Measurements from ENCODE around the gene DENND1A.
A peak's percentile ranks its signal among the peaks of the same experiment; 100 is the strongest.

The DENND1A gene

GRCh38 chr9:123377211-123377971 is 552.5 kb downstream of the DENND1A start:
- DNase-seq = no peak

GRCh38 chr9:123376218-123377071 is 553.5 kb downstream of the DENND1A start:
- no peak for DNase-seq

GRCh38 chr9:123375469-123376132 is 554.3 kb downstream of the DENND1A start:
- peak in 1 of 2 experiments; percentile 12 for DNase-seq

- DNase-seq = no peak
Observed at GRCh38 chr9:123373946-123374345, 556.0 kb downstream of the DENND1A start.

- DNase-seq = no peak
Observed at GRCh38 chr9:123373447-123373923, 556.4 kb downstream of the DENND1A start.

DNA sequence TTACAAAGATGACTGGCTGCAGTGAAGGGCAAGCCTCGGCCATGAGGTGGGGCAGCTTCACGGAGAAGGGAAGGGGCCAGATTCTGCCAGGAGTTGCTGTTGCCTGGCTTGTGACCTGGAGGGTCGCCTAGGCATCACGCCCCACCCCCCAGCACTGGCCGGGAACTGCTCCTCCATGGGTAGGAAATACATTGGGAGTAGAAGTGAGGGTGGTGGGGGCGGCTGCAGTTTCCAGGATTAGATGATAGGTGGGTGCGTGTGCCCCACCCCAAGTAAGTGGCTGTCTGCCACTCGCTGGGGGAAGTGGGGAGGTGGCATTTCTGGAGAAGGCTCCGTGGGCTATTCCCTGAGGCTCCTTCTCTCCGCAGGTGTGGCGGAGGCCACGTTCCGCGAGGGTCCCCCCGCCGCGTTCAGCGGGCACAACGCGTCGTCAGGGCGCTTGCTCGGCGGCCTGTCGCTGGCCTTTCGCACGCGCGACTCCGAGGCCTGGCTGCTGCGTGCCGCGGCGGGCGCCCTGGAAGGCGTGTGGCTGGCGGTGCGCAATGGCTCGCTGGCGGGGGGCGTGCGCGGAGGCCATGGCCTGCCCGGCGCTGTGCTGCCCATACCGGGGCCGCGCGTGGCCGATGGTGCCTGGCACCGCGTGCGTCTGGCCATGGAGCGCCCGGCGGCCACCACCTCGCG is 557.0 kb downstream of the DENND1A start:
- no peak for DNase-seq

DNA sequence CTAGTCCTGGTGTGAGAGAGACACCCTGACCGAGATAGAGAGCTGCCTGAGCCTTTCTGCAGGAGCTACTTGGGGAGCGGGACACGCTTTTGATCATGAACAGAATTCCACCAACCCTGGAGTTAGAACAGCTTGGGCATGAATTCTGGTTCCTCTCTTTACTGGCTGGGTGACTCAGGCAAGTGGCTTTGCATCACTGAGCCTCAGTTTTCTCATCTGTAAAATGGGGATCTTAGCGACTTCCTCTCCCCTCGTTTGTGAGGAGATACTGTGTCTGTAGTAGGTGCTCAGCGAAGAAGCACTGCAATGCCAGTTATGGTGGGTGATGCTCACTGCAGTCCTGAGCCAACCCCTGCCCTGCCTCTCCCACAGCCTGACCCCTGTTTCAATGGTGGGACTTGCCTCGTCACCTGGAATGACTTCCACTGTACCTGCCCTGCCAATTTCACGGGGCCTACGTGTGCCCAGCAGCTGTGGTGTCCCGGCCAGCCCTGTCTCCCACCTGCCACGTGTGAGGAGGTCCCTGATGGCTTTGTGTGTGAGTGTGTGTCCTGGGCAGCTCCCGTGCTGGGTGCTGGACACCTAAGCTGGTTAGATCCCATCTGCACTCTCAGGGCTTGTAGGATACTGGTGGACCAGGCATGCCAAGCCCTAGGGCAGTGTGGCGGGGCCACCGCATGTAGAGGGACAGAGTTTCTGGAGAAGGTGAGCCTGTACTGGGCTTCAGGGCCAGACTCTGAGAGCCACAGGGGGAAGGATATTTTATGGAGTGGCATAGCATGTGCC is 557.9 kb downstream of the DENND1A start:
- no peak for DNase-seq

DNA sequence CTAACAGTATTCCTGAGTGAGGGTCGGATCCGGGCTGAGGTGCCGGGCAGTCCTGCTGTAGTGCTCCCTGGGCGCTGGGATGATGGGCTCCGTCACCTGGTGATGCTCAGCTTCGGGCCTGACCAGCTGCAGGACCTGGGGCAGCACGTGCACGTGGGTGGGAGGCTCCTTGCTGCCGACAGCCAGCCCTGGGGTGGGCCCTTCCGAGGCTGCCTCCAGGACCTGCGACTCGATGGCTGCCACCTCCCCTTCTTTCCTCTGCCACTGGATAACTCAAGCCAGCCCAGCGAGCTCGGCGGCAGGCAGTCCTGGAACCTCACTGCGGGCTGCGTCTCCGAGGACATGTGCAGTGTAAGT is 558.7 kb downstream of the DENND1A start:
- no peak for DNase-seq

DNA sequence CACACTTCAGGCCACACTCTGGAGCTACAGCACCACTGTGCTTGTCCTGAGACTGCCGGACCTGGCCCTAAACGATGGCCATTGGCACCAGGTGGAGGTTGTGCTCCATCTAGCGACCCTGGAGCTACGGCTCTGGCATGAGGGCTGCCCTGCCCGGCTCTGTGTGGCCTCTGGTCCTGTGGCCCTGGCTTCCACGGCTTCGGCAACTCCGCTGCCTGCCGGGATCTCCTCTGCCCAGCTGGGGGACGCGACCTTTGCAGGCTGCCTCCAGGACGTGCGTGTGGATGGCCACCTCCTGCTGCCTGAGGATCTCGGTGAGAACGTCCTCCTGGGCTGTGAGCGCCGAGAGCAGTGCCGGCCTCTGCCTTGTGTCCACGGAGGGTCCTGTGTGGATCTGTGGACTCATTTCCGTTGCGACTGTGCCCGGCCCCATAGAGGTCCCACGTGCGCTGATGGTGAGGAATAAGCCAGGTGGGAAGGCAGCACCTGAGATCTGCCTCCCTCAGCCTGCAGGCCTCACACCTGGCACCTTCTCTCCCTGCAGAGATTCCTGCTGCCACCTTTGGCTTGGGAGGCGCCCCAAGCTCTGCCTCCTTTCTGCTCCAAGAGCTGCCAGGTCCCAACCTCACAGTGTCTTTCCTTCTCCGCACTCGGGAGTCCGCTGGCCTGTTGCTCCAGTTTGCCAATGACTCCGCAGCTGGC is 559.2 kb downstream of the DENND1A start:
- DNase-seq = no peak

- no peak for DNase-seq
Observed at GRCh38 chr9:123370108-123370507, 559.8 kb downstream of the DENND1A start.

- DNase-seq = no peak
Observed at GRCh38 chr9:123369296-123369695, 560.6 kb downstream of the DENND1A start.

GRCh38 chr9:123368536-123369153 is 561.3 kb downstream of the DENND1A start:
- no peak for DNase-seq

GRCh38 chr9:123368023-123368422 is 561.9 kb downstream of the DENND1A start:
- DNase-seq = no peak

DNA sequence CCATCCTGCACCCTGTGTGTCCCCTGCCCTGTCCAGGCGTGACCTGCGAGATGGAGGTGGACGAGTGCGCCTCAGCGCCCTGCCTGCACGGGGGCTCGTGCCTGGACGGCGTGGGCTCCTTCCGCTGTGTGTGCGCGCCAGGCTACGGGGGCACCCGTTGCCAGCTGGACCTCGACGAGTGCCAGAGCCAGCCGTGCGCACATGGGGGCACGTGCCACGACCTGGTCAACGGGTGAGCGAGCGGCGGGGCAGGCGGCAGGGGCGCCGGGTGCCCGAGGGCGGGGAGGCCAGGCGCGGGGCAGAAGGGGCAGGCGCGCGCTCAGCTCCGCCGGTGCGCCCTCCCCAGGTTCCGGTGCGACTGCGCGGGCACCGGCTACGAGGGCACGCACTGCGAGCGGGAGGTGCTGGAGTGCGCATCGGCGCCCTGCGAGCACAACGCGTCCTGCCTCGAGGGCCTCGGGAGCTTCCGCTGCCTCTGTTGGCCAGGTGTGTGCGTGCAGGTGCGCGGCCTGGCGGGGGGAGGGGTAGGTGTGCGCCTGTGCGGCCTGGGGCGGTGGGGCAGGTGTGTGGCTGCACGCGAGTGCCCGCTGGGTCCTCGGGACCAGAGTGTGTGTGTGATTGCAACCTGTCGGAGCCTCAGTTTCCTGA is 563.9 kb downstream of the DENND1A start:
- no peak for DNase-seq

DNA sequence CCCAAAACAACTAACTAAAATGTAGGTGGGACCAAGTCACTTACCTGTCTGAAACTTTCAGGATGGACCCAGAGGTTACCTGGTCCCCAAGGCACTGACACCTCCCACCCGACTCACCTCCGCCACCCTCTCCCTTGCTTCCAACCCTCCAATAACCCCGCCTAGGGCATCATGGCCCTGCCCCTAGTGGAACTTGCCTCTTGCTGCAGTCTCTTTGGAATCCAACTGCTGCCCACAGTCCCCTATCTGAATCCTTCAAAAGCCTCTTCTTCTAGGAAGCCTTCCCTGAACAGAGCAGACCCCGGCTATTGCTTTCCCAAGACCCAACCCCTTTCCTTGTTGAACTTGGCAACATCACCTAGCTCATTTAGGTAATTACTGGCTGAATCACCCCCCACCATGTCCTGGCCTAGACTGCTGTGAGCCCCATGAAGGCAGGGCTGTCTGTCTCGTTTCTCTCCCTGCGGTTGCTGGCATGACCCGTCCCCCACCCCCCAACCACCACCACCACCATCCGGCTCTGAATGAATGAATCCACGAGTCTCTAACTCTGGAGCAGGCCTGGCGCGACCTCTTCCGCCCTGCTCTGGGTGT is 564.5 kb downstream of the DENND1A start:
- no peak for DNase-seq

DNA sequence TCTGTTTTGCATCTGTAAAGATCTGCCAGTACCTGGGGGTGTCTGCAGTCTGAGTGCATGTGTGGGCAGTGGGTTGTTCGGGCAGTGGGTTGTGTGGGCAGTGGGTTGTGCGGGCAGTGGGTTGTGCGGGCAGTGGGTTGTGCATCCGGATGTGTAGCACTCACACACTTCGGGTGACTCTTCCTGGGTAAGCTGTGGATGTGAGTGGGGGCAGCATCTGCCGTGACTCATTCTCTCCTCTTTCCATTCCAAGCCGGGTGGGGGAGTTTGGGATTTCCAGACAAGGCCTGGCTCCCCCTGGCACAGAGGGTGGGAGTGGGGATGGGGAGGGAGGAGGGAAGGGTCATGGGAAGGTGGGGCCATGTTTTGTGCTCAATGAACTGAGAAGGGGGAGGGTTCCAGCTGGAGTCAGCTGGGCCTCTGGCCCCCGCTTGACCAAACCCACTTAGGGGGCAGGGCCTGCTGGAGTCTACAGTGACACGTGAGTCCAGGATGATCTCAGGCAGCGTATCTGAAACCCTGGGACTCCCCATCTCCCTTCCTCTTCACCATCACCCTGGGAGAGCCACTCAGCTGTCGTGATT is 565.6 kb downstream of the DENND1A start:
- no peak for DNase-seq

- no peak for DNase-seq
Observed at GRCh38 chr9:123362856-123363255, 567.1 kb downstream of the DENND1A start.

GRCh38 chr9:123361731-123362510 is 568.0 kb downstream of the DENND1A start:
- DNase-seq = no peak

All from AML-193 (cell line).